ENCODE measurements around the gene PTPN7. TPM values are rescaled to one million over a fixed set of nuclear protein-coding genes. Genes with fewer than 3 reads are reported as not detected.
"Not testable (repeated sequence)": the region's sequence is repeated elsewhere in the genome, so short reads cannot be mapped to it uniquely, and the experiment has no call there.

PTPN7 gene
- total RNA-seq, 1 donor from 2014 or later = 0.92 TPM

DNA sequence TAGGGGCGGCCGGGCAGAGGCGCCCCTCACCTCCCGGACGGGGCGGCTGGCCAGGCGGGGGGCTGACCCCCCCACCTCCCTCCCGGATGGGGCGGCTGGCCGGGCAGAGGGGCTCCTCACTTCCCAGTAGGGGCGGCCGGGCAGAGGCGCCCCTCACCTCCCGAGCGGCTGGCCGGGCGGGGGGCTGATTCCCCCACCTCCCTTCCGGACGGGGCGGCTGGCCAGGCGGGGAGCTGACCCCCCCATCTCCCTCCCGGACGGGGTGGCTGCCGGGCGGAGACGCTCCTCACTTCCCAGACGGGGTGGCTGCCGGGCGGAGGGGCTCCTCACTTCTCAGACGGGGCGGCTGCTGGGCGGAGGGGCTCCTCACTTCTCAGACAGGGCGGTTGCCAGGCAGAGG is 31.0 kb upstream of the PTPN7 start:
- ATAC-seq; DNase-seq; intact Hi-C loops (cut with micrococcal nuclease): not testable (repeated sequence)

GRCh38 chr1:202189918-202190715 is 29.7 kb upstream of the PTPN7 start:
- intact Hi-C loops (cut with micrococcal nuclease) = loop anchor here (10.0 kb wide), 1 partner anchor 125 kb away; no protein-coding TSS in a partner anchor
- ATAC-seq (no peak), DNase-seq (no peak)

DNA sequence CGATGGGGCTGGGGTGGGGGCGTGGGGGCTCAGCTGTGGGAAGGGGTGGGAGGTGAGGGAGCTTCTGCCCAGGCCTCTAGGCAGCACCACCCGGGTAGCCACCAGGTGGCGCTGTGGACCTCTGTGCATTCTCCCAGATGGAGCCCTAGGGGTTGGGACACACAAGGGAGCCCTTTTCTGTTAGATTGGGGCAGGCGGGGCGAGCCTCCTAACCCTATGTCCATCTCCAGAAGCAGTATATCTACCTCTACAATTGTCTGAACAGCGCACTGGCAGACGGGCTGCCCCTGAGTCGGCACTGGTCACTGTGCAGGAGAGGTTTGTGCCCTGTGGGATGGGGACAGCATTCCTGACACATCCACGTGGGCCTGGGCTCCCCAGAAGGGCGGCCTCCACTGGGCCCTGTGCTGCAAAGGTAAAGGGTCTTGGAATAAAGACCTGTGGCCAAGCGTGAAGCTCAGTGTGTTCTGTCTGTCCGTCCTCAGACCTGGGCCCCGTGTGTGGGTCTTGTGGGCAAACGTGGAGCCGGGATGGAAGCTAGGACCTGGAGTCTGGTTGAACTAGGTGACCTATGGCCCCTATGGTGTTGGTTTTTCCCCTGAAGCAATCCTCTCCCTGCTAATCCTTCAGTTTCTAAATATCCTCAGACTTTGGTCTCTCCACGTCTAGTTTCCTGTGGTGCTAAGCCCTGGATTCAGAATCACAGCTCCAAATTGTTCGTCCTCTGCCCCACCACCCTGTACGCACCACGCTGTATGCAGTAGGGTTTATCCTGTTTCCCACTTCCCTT is 28.8 kb upstream of the PTPN7 start:
- intact Hi-C loops (cut with micrococcal nuclease) = loop anchor here (10.0 kb wide), 1 partner anchor 126 kb away; no protein-coding TSS in a partner anchor
- DNase-seq (peak; percentile 89), ATAC-seq (peak; percentile 67)

GRCh38 chr1:202187697-202188407 is 27.4 kb upstream of the PTPN7 start:
- intact Hi-C loops (cut with micrococcal nuclease) = loop anchor here (10.0 kb wide), 1 partner anchor 127 kb away; no protein-coding TSS in a partner anchor
- DNase-seq (no peak), ATAC-seq (no peak)

- intact Hi-C loops (cut with micrococcal nuclease) = loop anchor here (10.0 kb wide), 1 partner anchor 128 kb away; no protein-coding TSS in a partner anchor
- ATAC-seq (no peak), DNase-seq (no peak)
Observed at GRCh38 chr1:202187041-202187671, 26.8 kb upstream of the PTPN7 start.

DNA sequence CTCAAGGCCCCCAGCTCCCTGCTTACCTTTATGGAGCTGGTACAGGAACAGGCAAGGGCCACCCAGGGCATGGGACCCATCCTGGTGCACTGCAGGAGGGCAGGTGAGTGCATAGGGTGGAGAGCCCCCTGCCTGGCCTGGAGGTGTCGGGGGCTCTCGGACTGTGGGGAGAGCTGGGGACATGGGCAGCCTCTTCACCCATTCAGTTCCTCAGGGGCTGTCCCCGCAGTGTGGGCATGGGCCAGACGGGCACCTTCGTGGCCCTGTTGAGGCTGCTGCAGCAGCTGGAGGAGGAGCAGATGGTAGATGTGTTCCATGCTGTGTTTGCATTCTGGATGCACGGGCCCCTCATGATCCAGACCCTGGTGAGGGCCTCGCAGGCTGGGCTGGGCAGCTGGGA is 25.9 kb upstream of the PTPN7 start:
- intact Hi-C loops (cut with micrococcal nuclease) = loop anchor here (10.0 kb wide), 1 partner anchor 128 kb away; no protein-coding TSS in a partner anchor
- ATAC-seq (no peak), DNase-seq (no peak)

- ATAC-seq = peak; percentile 76
- DNase-seq = peak; percentile 90
- intact Hi-C loops (cut with micrococcal nuclease) = loop anchor here (5.0 to 10.0 kb wide), 2 partner anchors 130 to 532 kb away; no protein-coding TSS in a partner anchor
Observed at GRCh38 chr1:202184750-202185460, 24.5 kb upstream of the PTPN7 start.

GRCh38 chr1:202182040-202182877 is 21.9 kb upstream of the PTPN7 start:
- DNase-seq = no peak
- no peak for ATAC-seq
- intact Hi-C loops (cut with micrococcal nuclease) = loop anchor here (5.0 to 10.0 kb wide), 2 partner anchors 133 to 535 kb away; no protein-coding TSS in a partner anchor

DNA sequence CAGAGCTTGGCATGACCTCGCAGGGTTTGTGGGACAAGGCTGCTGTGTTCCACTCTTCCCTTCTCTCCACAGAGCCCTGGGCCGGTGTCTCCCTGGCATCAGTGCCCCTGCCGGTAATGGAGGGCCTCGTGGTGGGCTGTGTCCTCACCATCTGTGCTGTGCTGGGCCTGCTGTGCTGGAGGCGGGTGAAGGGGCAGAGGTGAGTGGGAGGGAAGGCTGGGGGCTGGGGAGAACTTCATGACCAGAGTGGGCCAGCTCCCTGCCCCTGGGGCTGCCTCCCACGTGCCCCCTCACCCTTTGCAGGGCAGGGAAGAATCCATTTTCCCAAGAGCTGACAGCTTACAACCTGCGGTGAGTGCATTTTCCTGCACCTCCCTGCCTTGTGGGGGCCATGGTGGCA is 21.2 kb upstream of the PTPN7 start:
- no peak for DNase-seq
- intact Hi-C loops (cut with micrococcal nuclease) = loop anchor here (5.0 to 10.0 kb wide), 2 partner anchors 133 to 536 kb away; no protein-coding TSS in a partner anchor
- ATAC-seq = no peak

DNA sequence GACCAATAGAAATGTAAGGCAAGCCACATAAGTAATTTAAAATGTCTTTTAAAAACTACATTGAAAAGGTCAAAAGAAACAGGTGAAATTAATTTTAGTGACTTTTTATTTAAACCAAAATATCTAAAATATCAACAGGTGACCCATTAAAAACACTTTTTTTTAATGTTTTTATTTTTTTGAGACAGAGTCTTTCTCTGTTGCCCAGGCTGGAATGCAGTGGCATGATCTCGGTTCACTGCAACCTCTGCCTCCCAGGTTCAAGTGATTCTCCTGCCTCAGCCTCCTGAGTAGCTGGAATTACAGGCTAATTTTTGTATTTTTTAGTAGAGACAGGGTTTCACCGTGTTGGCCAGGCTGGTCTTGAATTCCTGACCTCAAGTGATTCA is 20.3 kb upstream of the PTPN7 start:
- ATAC-seq, DNase-seq: not testable (repeated sequence)
- intact Hi-C loops (cut with micrococcal nuclease) = loop anchor here (5.0 to 10.0 kb wide), 2 partner anchors 134 to 537 kb away; no protein-coding TSS in a partner anchor

GRCh38 chr1:202179828-202180750 is 19.7 kb upstream of the PTPN7 start:
- ATAC-seq (no peak), DNase-seq (no peak)
- intact Hi-C loops (cut with micrococcal nuclease) = loop anchor here (5.0 to 10.0 kb wide), 2 partner anchors 135 to 537 kb away; no protein-coding TSS in a partner anchor

GRCh38 chr1:202176949-202177927 is 16.8 kb upstream of the PTPN7 start:
- intact Hi-C loops (cut with micrococcal nuclease) = no loop called here
- ATAC-seq (no peak), DNase-seq (no peak)

DNA sequence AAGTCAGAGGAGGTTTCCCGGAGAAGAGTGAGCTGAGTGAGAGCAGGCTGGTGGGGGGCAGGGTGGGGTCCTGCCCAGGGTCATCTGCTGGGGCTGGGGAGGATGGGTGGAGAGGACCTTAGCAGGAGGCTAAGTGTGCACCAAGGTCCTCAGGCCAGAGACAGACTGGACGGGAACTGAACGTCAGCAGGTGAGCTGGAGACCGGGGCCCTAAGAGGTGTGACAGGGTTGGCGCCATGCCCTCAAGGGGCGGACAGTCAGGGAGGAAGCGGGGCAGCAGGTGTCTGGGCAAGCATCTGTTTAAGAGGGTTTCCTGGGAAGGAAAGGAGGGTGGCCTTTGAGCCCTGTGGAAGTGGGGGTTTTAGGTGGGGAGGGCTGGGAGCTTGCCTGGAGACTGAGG is 13.6 kb upstream of the PTPN7 start:
- DNase-seq (no peak), ATAC-seq (no peak)
- intact Hi-C loops (cut with micrococcal nuclease) = no loop called here

DNA sequence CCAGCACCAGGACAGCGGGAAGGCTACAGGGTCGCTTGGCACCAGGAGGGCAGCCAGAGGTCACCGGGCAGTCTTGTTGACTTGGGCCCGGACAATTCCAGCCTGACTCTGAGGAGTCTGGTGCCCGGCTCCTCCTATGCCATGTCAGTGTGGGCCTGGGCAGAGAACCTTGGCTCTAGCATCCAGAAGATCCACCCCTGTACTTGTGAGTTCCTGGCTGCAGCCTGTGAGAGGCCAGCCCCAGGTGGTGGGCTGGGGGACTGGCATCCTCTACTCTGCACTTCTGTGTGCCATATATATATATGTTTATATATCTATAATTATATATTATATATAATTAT is 11.6 kb upstream of the PTPN7 start:
- DNase-seq (no peak), ATAC-seq (no peak)
- intact Hi-C loops (cut with micrococcal nuclease) = no loop called here

Data from left ventricle myocardium superior (tissue), 1 donor.